ENCODE results near the gene RET.
"Not testable (repeated sequence)": the region's sequence is repeated elsewhere in the genome, so short reads cannot be mapped to it uniquely, and the experiment has no call there.

RET gene

GRCh38 chr10:43138021-43138756 is 61.3 kb downstream of the RET start, which contains the start of gene CSGALNACT2:
Gene CSGALNACT2 (plus strand): TSS chr10:43138445. CDS start chr10:43155150, 16,705 bp downstream.
- DNase-seq: peak; percentile 69

GRCh38 chr10:43138757-43139241 is 61.9 kb downstream of the RET start:
- no peak for DNase-seq

GRCh38 chr10:43141421-43141820 is 64.6 kb downstream of the RET start:
- no peak for DNase-seq

- no peak for DNase-seq
These were observed 68.4 kb downstream of the RET start for GRCh38 chr10:43145311-43145710.

GRCh38 chr10:43145936-43146335 is 69.1 kb downstream of the RET start:
- not testable (repeated sequence) for DNase-seq

- DNase-seq: no peak
These were observed 74.5 kb downstream of the RET start for GRCh38 chr10:43151371-43151770.

GRCh38 chr10:43153901-43154300 is 77.0 kb downstream of the RET start:
- DNase-seq: no peak

- DNase-seq: no peak
These were observed 78.4 kb downstream of the RET start for GRCh38 chr10:43155221-43155620.

GRCh38 chr10:43155741-43156140 is 78.9 kb downstream of the RET start:
- no peak for DNase-seq

- no peak for DNase-seq
These were observed 79.9 kb downstream of the RET start for GRCh38 chr10:43156590-43157341.

GRCh38 chr10:43158636-43159035 is 81.8 kb downstream of the RET start:
- no peak for DNase-seq

- no peak for DNase-seq
These were observed 83.4 kb downstream of the RET start for GRCh38 chr10:43160046-43160920.

GRCh38 chr10:43160921-43161255 is 84.0 kb downstream of the RET start:
- DNase-seq: no peak

- no peak for DNase-seq
These were observed 85.7 kb downstream of the RET start for GRCh38 chr10:43162604-43163003.

GRCh38 chr10:43166207-43166879 is 89.5 kb downstream of the RET start:
- DNase-seq: no peak

GRCh38 chr10:43166880-43167497 is 90.1 kb downstream of the RET start:
- no peak for DNase-seq

- no peak for DNase-seq
These were observed 90.6 kb downstream of the RET start for GRCh38 chr10:43167498-43167889.

GRCh38 chr10:43170491-43170890 is 93.6 kb downstream of the RET start:
- no peak for DNase-seq

GRCh38 chr10:43172645-43173044 is 95.8 kb downstream of the RET start:
- no peak for DNase-seq

- DNase-seq: no peak
These were observed 96.3 kb downstream of the RET start for GRCh38 chr10:43173120-43173519.

GRCh38 chr10:43174969-43175368 is 98.1 kb downstream of the RET start:
- DNase-seq: no peak

GRCh38 chr10:43176271-43176670 is 99.4 kb downstream of the RET start:
- no peak for DNase-seq
